A549 (cell line): ENCODE results near the gene CEP250. TPM values are rescaled to one million over a fixed set of nuclear protein-coding genes. Genes with fewer than 3 reads are reported as not detected.
A peak's percentile ranks its signal among the peaks of the same experiment; 100 is the strongest.
"Not testable (repeated sequence)": the region's sequence is repeated elsewhere in the genome, so short reads cannot be mapped to it uniquely, and the experiment has no call there.

Experiments used
- ATAC-seq, 2 experiments: fragments of 200-7000 bp in 1 of 2; fragments of >200 bp in 1 of 2; cut with Nextera tagmentation in 1 of 2; cut with Tn5 transposase in 1 of 2; 3 replicates each; pipeline versions ENCODE4 v1.8.0 to v1.9.1; 2018 to 2020; ENCODE audit warnings: mild to moderate bottlenecking in 1 of 2, moderate library complexity in 1 of 2
- CTCF ChIA-PET: fragments of 300-600 bp; sonication (Branson Sonifier 250); formaldehyde crosslinking; extraction: SDS; loops from one replicate; lab custom pipeline; 2021; ENCODE audit warnings: antibody characterized with exemption, inconsistent platforms; lab: Yijun Ruan, JAX
- POLR2A ChIA-PET: fragments of 350-600 bp; formaldehyde crosslinking; extraction: SDS; loops from one replicate; lab custom pipeline; 2021; ENCODE audit warnings: antibody characterized with exemption, inconsistent platforms; lab: Yijun Ruan, JAX
- DNase-seq, 2 experiments: peaks; one replicate each; pipeline versions ENCODE4 v3.0.0 to v3.0.0-alpha.2; 2011 to 2016; ENCODE audit warnings: low read depth in 1 of 2, low spot score in 1 of 2
- FAIRE-seq: peaks from 2 replicates; lab custom pipeline; 2011; peaks lifted over from hg19 to GRCh38; lab: Jason Lieb, UNC
- H3K27ac ChIP-seq, 2 experiments: fragments of >200 bp; sonication (Bioruptor Twin); formaldehyde crosslinking; 3 replicates each; pipeline ENCODE4 v1.5.1; 2016 to 2017
- H3K4me1 ChIP-seq: fragments of >200 bp; sonication (Bioruptor Twin); formaldehyde crosslinking; 3 replicates; pipeline ENCODE4 v1.6.1; 2016
- H3K4me2 ChIP-seq: fragments of >200 bp; sonication (Bioruptor Twin); formaldehyde crosslinking; 3 replicates; pipeline ENCODE4 v1.6.1; 2016
- H3K4me3 ChIP-seq: fragments of >200 bp; sonication (Bioruptor Twin); formaldehyde crosslinking; 3 replicates; pipeline ENCODE4 v1.5.1; 2016
- H3K9me3 ChIP-seq: fragments of >200 bp; sonication (Bioruptor Twin); formaldehyde crosslinking; 3 replicates; pipeline ENCODE4 v1.6.1; 2016
- CBX2 ChIP-seq: fragments of 200-600 bp; sonication (generic); IDR thresholded peaks from 2 replicates; pipeline ENCODE4 v1.6.1; 2016; ENCODE audit warnings: low read depth, mild to moderate bottlenecking, borderline replicate concordance
- EHF ChIP-seq: fragments of 250-450 bp; sonication (Bioruptor Pico); IDR thresholded peaks from 2 replicates; pipeline ENCODE4 v1.5.0; 2020; ENCODE audit warnings: mild to moderate bottlenecking
- EHMT2 ChIP-seq: fragments of 200-600 bp; sonication (generic); IDR thresholded peaks from 2 replicates; pipeline ENCODE4 v1.6.1; 2016; ENCODE audit warnings: antibody characterized with exemption, low read depth, mild to moderate bottlenecking, moderate library complexity
- ELK1 ChIP-seq: fragments of 150-350 bp; IDR thresholded peaks from 2 replicates; pipeline ENCODE4 v1.6.1; 2014; ENCODE audit warnings: low read depth, mild to moderate bottlenecking, low read length
- EP300 ChIP-seq, 2 experiments: fragments of >200 bp; sonication (Bioruptor Twin); formaldehyde crosslinking; IDR thresholded peaks; 2 replicates in 1 of 2; 3 replicates in 1 of 2; pipeline ENCODE4 v1.6.1; 2016 to 2017
- ESRRA ChIP-seq: fragments of 150-350 bp; IDR thresholded peaks from 2 replicates; pipeline ENCODE4 v1.6.1; 2014; ENCODE audit warnings: mild to moderate bottlenecking, low read length, borderline replicate concordance
- FOXS1 ChIP-seq: fragments of 250-450 bp; sonication (Bioruptor Pico); IDR thresholded peaks from 2 replicates; pipeline ENCODE4 v1.5.0; 2020; ENCODE audit warnings: mild to moderate bottlenecking, moderate library complexity
- GATA3 ChIP-seq: IDR thresholded peaks from 2 replicates; pipeline ENCODE4 v1.6.1; 2012; ENCODE audit warnings: borderline replicate concordance
- HDAC2 ChIP-seq: fragments of 200-600 bp; sonication (generic); IDR thresholded peaks from 2 replicates; pipeline ENCODE4 v1.6.1; 2016
- HMGXB4 ChIP-seq: fragments of 250-450 bp; sonication (Bioruptor Pico); IDR thresholded peaks from 2 replicates; pipeline ENCODE4 v1.5.0; 2021; ENCODE audit warnings: mild to moderate bottlenecking, moderate library complexity, borderline replicate concordance
- HOXA7 ChIP-seq: fragments of 250-450 bp; sonication (Bioruptor Pico); IDR thresholded peaks from 2 replicates; pipeline ENCODE4 v1.5.0; 2020; ENCODE audit warnings: mild to moderate bottlenecking, moderate library complexity
- JUN ChIP-seq, 2 experiments: fragments of >200 bp; sonication (Bioruptor Twin); formaldehyde crosslinking; IDR thresholded peaks; 2 replicates in 1 of 2; 3 replicates in 1 of 2; pipeline ENCODE4 v1.6.1; 2016 to 2017
- JUNB ChIP-seq: fragments of >200 bp; sonication (Bioruptor Twin); formaldehyde crosslinking; IDR thresholded peaks from 2 replicates; pipeline ENCODE4 v1.6.1; 2016
- KDM5A ChIP-seq: fragments of 200-600 bp; sonication (generic); IDR thresholded peaks from 2 replicates; pipeline ENCODE4 v1.6.1; 2016; ENCODE audit warnings: antibody characterized with exemption, mild to moderate bottlenecking
- MAZ ChIP-seq: fragments of 150-350 bp; IDR thresholded peaks from 2 replicates; pipeline ENCODE4 v1.6.1; 2014; ENCODE audit warnings: antibody characterized with exemption, low read depth, low read length, borderline replicate concordance
- MYC ChIP-seq: IDR thresholded peaks from 2 replicates; pipeline ENCODE4 v1.6.1; 2012; ENCODE audit warnings: mild to moderate bottlenecking, inconsistent platforms, low read length, improper control_type of control experiment, borderline replicate concordance
- NPAS2 ChIP-seq: fragments of 250-450 bp; sonication (Bioruptor Pico); IDR thresholded peaks from 2 replicates; pipeline ENCODE4 v1.8.0; 2022; ENCODE audit warnings: mild to moderate bottlenecking, moderate library complexity, borderline replicate concordance
- PHF8 ChIP-seq: fragments of 200-600 bp; sonication (generic); IDR thresholded peaks from 2 replicates; pipeline ENCODE4 v1.6.1; 2016; ENCODE audit warnings: low read depth, mild to moderate bottlenecking, antibody characterized with exemption, moderate library complexity, borderline replicate concordance
- POLR2AphosphoS2 ChIP-seq: conservative IDR thresholded peaks from 2 replicates; pipeline ENCODE4 v1.6.1; 2012; ENCODE audit warnings: low read length, improper control_type of control experiment, inconsistent platforms
- RAD21 ChIP-seq, 2 experiments: fragments of >200 bp in 1 of 2; sonication (Bioruptor Twin) in 1 of 2; formaldehyde crosslinking in 1 of 2; IDR thresholded peaks in 1 of 2; conservative IDR thresholded peaks in 1 of 2; 2 replicates in 1 of 2; 3 replicates in 1 of 2; pipeline ENCODE4 v1.6.1; 2012 to 2018; ENCODE audit warnings: inconsistent platforms in 1 of 2
- RCOR1 ChIP-seq: fragments of 150-350 bp; IDR thresholded peaks from 2 replicates; pipeline ENCODE4 v1.6.1; 2014; ENCODE audit warnings: antibody characterized with exemption, low read length, low read depth
- RFX5 ChIP-seq: fragments of 450-650 bp; IDR thresholded peaks from 2 replicates; pipeline ENCODE4 v1.7.1; 2014; ENCODE audit warnings: antibody characterized with exemption, mild to moderate bottlenecking, moderate library complexity
- SMC3 ChIP-seq: fragments of >200 bp; sonication (Bioruptor Twin); formaldehyde crosslinking; IDR thresholded peaks from 3 replicates; pipeline ENCODE4 v1.6.1; 2018; ENCODE audit warnings: inconsistent platforms
- SREBF2 ChIP-seq: fragments of 450-650 bp; IDR thresholded peaks from 2 replicates; pipeline ENCODE4 v1.6.1; 2014; ENCODE audit warnings: mild to moderate bottlenecking, moderate library complexity
- USF2 ChIP-seq: fragments of 450-650 bp; IDR thresholded peaks from 2 replicates; pipeline ENCODE4 v1.6.1; 2014; ENCODE audit warnings: antibody characterized with exemption
- ZC3H11A ChIP-seq: fragments of 450-650 bp; IDR thresholded peaks from 2 replicates; pipeline ENCODE4 v1.6.1; 2014; ENCODE audit warnings: antibody characterized with exemption, mild to moderate bottlenecking
- ZFP36 ChIP-seq: fragments of 450-650 bp; IDR thresholded peaks from 2 replicates; pipeline ENCODE4 v1.6.1; 2014; ENCODE audit warnings: borderline replicate concordance; ENCODE audit not compliant: partially characterized antibody
- ZSCAN20 ChIP-seq: fragments of 250-450 bp; sonication (Bioruptor Pico); IDR thresholded peaks from 2 replicates; pipeline ENCODE4 v1.8.0; 2022; ENCODE audit warnings: mild to moderate bottlenecking, moderate library complexity
- WGBS: methylation state at CpG from one replicate; pipeline ENCODE4 v1.1.6; 2017; ENCODE audit errors: missing lambda C conversion rate; 5-methylcytosine and 5-hydroxymethylcytosine counted together
- polyA plus RNA-seq, 4 experiments: library from polyadenylated mRNA; depleted of rRNA in 3 of 4; stranded (reverse); fragments of >200 nt; fragmentation: RNase III in 1 of 4; extraction: RNeasy Plus Mini Kit Qiagen cat#74134 plus additional on column Dnase treatment in 1 of 4; gene quantifications; 2 replicates in 3 of 4; 3 replicates in 1 of 4; pipeline ENCODE4 v1.2.3, GENCODE V29; 2011 to 2017
- TF ChIP-seq, protein P1 (sequence below): IDR thresholded peaks from 2 replicates; pipeline ENCODE4 v1.6.1; 2012; ENCODE audit warnings: low read depth, borderline replicate concordance

CEP250 gene
- polyA plus RNA-seq, 2 of the 4 experiments (the other 2 are of a cell fraction): 13.8 to 19.6 TPM

- H3K9me3 ChIP-seq: no peaks in the 10 kb centered on the region
- no peak for TF ChIP-seq EP300 (IDR thresholded peaks at IDR 0.05)
- TF ChIP-seq HOXA7 (CRISPR knock-in tag): no peak
- TF ChIP-seq ELK1: no peak
- TF ChIP-seq RCOR1: no peak
- TF ChIP-seq, protein P1, sequence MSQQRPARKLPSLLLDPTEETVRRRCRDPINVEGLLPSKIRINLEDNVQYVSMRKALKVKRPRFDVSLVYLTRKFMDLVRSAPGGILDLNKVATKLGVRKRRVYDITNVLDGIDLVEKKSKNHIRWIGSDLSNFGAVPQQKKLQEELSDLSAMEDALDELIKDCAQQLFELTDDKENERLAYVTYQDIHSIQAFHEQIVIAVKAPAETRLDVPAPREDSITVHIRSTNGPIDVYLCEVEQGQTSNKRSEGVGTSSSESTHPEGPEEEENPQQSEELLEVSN: no peak
- no peak for TF ChIP-seq EHMT2
- no peak for TF ChIP-seq ZFP36
- no peak for TF ChIP-seq GATA3
- TF ChIP-seq MYC: no peak
- no peak for TF ChIP-seq RAD21 (conservative IDR thresholded peaks at IDR 0.05 in 1 of 2, IDR thresholded peaks at IDR 0.05 in 1 of 2)
- TF ChIP-seq ESRRA: no peak
- no peak for TF ChIP-seq POLR2AphosphoS2
- TF ChIP-seq EHF (CRISPR knock-in tag): no peak
- no peak for TF ChIP-seq NPAS2 (CRISPR knock-in tag)
- TF ChIP-seq ZSCAN20 (CRISPR knock-in tag): no peak
- no peak for TF ChIP-seq RFX5
- no peak for TF ChIP-seq SREBF2
- TF ChIP-seq HMGXB4 (CRISPR knock-in tag): no peak
- no peak overlapping the region for H3K4me2 ChIP-seq
- ChIA-PET CTCF (interaction anchor here (0.6 to 7.7 kb wide), 9 partner anchors 8 to 478 kb away, joined by 3 to 194 read pairs (median 12); partner anchors contain the start of gene GDF5), POLR2A (interaction anchor here (0.6 kb wide), 1 partner anchor 353 kb away, joined by 3 read pairs; no protein-coding TSS in a partner anchor)
- H3K4me1 ChIP-seq: peaks cover 2% of the 10 kb centered on the region; the same call in 1 of the 3 replicates
- H3K4me3 ChIP-seq: no peak overlapping the region
- 75% methylated on average over 5 of the region's 5 CpGs for WGBS
- DNase-seq (peak in 1 of 2 experiments; percentile 27), FAIRE-seq (no peak), ATAC-seq (0 out of 6 replicates have a peak, but pooled peaks of 1 of the 2 experiments have one; percentile 31)
- H3K27ac ChIP-seq: no peak overlapping the region; a peak in 1 of 6 replicates
Observed at GRCh38 chr20:35448788-35449373, 6.5 kb upstream of the CEP250 start.

GRCh38 chr20:35449855-35450254 is 5.5 kb upstream of the CEP250 start:
- H3K9me3 ChIP-seq, FAIRE-seq, H3K4me3 ChIP-seq, H3K4me1 ChIP-seq, POLR2A ChIA-PET, H3K4me2 ChIP-seq, DNase-seq, H3K27ac ChIP-seq, ATAC-seq: not testable (repeated sequence)
- CTCF ChIA-PET: interaction anchor here (0.6 to 7.7 kb wide), 4 partner anchors 12 to 146 kb away, joined by 3 to 194 read pairs (median 38); partner anchors contain the start of gene GDF5
- WGBS: 87% methylated on average over 13 of the region's 13 CpGs

- ChIA-PET POLR2A (no interaction called here), CTCF (interaction anchor here (2.5 kb wide), 1 partner anchor 13 kb away, joined by 13 read pairs; no protein-coding TSS in a partner anchor)
- Histone ChIP-seq H3K27ac (no peak overlapping the region), H3K9me3 (no peaks in the 10 kb centered on the region), H3K4me3 (no peak overlapping the region), H3K4me1 (peaks cover 8% of the 10 kb centered on the region), H3K4me2 (no peak overlapping the region)
- DNase-seq: no peak
- no peak for FAIRE-seq
- no peak for TF ChIP-seq MAZ
- TF ChIP-seq ZFP36: no peak
- TF ChIP-seq JUN (IDR thresholded peaks at IDR 0.05): no peak
- TF ChIP-seq ZC3H11A: no peak
- TF ChIP-seq HDAC2: no peak
- no peak for TF ChIP-seq HOXA7 (CRISPR knock-in tag)
- TF ChIP-seq FOXS1 (CRISPR knock-in tag): no peak
- no peak for TF ChIP-seq RFX5
- TF ChIP-seq SMC3: no peak
- no peak for TF ChIP-seq PHF8
- no peak for TF ChIP-seq USF2
- no peak for TF ChIP-seq KDM5A
- no peak for TF ChIP-seq EP300 (IDR thresholded peaks at IDR 0.05)
- no peak for TF ChIP-seq CBX2
- no peak for TF ChIP-seq JUNB
- no peak for TF ChIP-seq EHF (CRISPR knock-in tag)
- TF ChIP-seq, protein P1: no peak
- no peak for ATAC-seq
- WGBS: 70% methylated on average over 6 of the region's 6 CpGs
Observed at GRCh38 chr20:35451295-35451694, 4.1 kb upstream of the CEP250 start.
